ENCODE data around the gene PI4KA.
"Not testable (repeated sequence)": the region's sequence is repeated elsewhere in the genome, so short reads cannot be mapped to it uniquely, and the experiment has no call there.

- TF ChIP-seq CTCF, POLR2A, EP300 (IDR thresholded peaks at IDR 0.05): not testable (repeated sequence)
These were observed 158.8 kb downstream of the PI4KA start for GRCh38 chr22:20699856-20700255.

Data from tibial nerve (tissue), 4 donors.